BLaER1 treated with 17β-estradiol and CSF1 and Interleukin-3, amounts not matched to agents 10 nM and 100 nM (cell line): ENCODE data around the gene ABCA1.

Experiments used
- H3K27ac ChIP-seq, 11 experiments: shearing (Covaris generic); formaldehyde crosslinking; 2 replicates each; pipeline ENCODE4 v1.8.1; 2022
- H3K27me3 ChIP-seq, 11 experiments: shearing (Covaris generic); formaldehyde crosslinking; 2 replicates each; pipeline ENCODE4 v1.8.1; 2022
- H3K36me3 ChIP-seq, 11 experiments: shearing (Covaris generic); formaldehyde crosslinking; 2 replicates each; pipeline ENCODE4 v1.8.1; 2022
- H3K4me1 ChIP-seq, 10 experiments: shearing (Covaris generic); formaldehyde crosslinking; 2 replicates each; pipeline ENCODE4 v1.8.1; 2022
- H3K4me2 ChIP-seq, 11 experiments: shearing (Covaris generic); formaldehyde crosslinking; 2 replicates each; pipeline ENCODE4 v1.8.1; 2022
- H3K4me3 ChIP-seq, 10 experiments: shearing (Covaris generic); formaldehyde crosslinking; 2 replicates each; pipeline ENCODE4 v1.8.1; 2022
- H3K9ac ChIP-seq, 11 experiments: shearing (Covaris generic); formaldehyde crosslinking; 2 replicates each; pipeline ENCODE4 v1.8.1; 2022
- H3K9me3 ChIP-seq, 11 experiments: shearing (Covaris generic); formaldehyde crosslinking; replicated peaks in 1 of 11; 2 replicates each; pipeline ENCODE4 v1.8.1; 2022
- H4K20me1 ChIP-seq, 11 experiments: shearing (Covaris generic); formaldehyde crosslinking; 2 replicates each; pipeline ENCODE4 v1.8.1; 2022
- Cebpa-rat ChIP-seq, 11 experiments: shearing (Covaris generic); IDR thresholded peaks; 2 replicates each; pipeline ENCODE4 v1.8.1; 2022

Gene ABCA1

GRCh38 chr9:104798209-104798995 is 129.6 kb downstream of the ABCA1 start:
- H3K9ac ChIP-seq = peak overlapping the region in 2 of 11 experiments; percentile 4 to 35; a peak in 2 of 22 replicates
- no peaks in the 10 kb centered on the region for H3K27me3 ChIP-seq
- H4K20me1 ChIP-seq = peaks cover 17 to 100% (median 72%) of the 10 kb centered on the region in 11 experiments; a peak in 19 of 22 replicates
- TF ChIP-seq Cebpa-rat (IDR thresholded peaks at IDR 0.05) = no peak
- peaks cover 99 to 100% (median 100%) of the 10 kb centered on the region in 11 experiments for H3K36me3 ChIP-seq
- H3K4me1 ChIP-seq = peaks cover 0 to 73% (median 21%) of the 10 kb centered on the region in 10 experiments; a peak in 13 of 20 replicates
- H3K27ac ChIP-seq = no peak overlapping the region
- H3K9me3 ChIP-seq = no peaks in the 10 kb centered on the region
- peak overlapping the region in 1 of 11 experiments; percentile 20; a peak in 1 of 22 replicates for H3K4me2 ChIP-seq
- no peak overlapping the region for H3K4me3 ChIP-seq

DNA sequence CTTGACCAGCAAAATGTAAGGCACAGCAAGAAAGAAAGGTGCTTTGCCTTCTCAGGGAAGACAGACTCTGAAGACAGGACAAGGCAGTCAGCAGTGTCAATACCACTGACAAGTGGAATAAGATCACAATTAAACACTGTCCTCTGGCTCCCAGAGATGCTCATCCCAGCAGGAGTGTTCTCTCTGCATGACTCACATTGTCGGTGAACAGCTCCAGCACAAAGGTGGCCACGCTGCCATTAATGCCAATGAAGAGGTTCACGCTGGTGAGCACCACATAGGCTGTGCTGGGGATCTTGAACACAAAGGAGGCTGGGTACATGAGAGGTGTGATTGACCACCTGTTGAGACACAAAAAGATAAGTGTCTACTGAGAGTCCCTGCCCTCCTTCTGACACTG is 132.1 kb downstream of the ABCA1 start:
- Histone ChIP-seq H3K9me3 (no peaks in the 10 kb centered on the region), H4K20me1 (peaks cover 9 to 100% (median 65%) of the 10 kb centered on the region in 11 experiments; a peak in 19 of 22 replicates), H3K9ac (peak overlapping the region in 3 of 11 experiments; percentile 7 to 48 (median 40); a peak in 5 of 22 replicates), H3K4me2 (peak overlapping the region in 7 of 11 experiments; percentile 11 to 69 (median 43); a peak in 11 of 22 replicates), H3K4me1 (peaks cover 0 to 64% (median 21%) of the 10 kb centered on the region in 10 experiments; a peak in 13 of 20 replicates), H3K27ac (peak overlapping the region in 8 of 11 experiments; percentile 13 to 77 (median 44); a peak in 11 of 22 replicates), H3K36me3 (peaks cover 99 to 100% (median 100%) of the 10 kb centered on the region in 11 experiments), H3K27me3 (no peaks in the 10 kb centered on the region), H3K4me3 (no peak overlapping the region)
- no peak for TF ChIP-seq Cebpa-rat (IDR thresholded peaks at IDR 0.05)

DNA sequence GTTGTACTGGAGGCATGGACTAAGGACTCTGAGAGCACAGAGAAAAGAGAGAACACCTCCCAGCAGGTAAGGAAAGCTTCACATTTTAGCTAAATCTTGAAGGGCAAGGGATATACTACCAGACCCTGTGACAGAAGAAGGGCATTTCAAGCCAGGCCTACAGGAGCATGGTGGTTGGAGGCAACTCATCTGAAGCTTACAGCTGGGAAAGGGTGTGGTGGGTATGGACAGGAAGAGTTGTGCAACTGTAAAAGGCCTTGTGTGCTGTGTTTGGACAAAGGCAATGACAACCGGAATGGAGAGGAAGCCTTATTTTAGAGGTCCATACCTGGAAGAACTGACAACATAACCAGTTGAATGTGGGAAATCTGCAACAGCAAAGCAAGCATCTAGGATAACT is 132.9 kb downstream of the ABCA1 start:
- peak in 3 of 11 experiments; percentile 37 to 80 (median 57); a peak in 3 of 22 replicates for TF ChIP-seq Cebpa-rat (IDR thresholded peaks at IDR 0.05)
- H3K36me3 ChIP-seq = peaks cover 99 to 100% (median 100%) of the 10 kb centered on the region in 11 experiments
- H3K9me3 ChIP-seq = no peaks in the 10 kb centered on the region
- peak overlapping the region in 5 of 11 experiments; percentile 6 to 48 (median 10); a peak in 10 of 22 replicates for H3K9ac ChIP-seq
- peak overlapping the region in 7 of 11 experiments; percentile 11 to 69 (median 43); a peak in 12 of 22 replicates for H3K4me2 ChIP-seq
- H4K20me1 ChIP-seq = peaks cover 9 to 100% (median 57%) of the 10 kb centered on the region in 11 experiments; a peak in 19 of 22 replicates
- H3K27ac ChIP-seq = peak overlapping the region in 8 of 11 experiments; percentile 26 to 77 (median 44); a peak in 15 of 22 replicates
- H3K27me3 ChIP-seq = no peaks in the 10 kb centered on the region
- H3K4me1 ChIP-seq = peaks cover 0 to 56% (median 21%) of the 10 kb centered on the region in 10 experiments; a peak in 13 of 20 replicates
- H3K4me3 ChIP-seq = peak overlapping the region in 2 of 10 experiments; percentile 12 to 22; a peak in 1 of 20 replicates

- no peaks in the 10 kb centered on the region for H3K27me3 ChIP-seq
- no peak for TF ChIP-seq Cebpa-rat (IDR thresholded peaks at IDR 0.05)
- H3K4me3 ChIP-seq = no peak overlapping the region
- peaks cover 99 to 100% (median 100%) of the 10 kb centered on the region in 11 experiments for H3K36me3 ChIP-seq
- H3K4me2 ChIP-seq = 0 out of 22 replicates have a peak overlapping the region, but pooled peaks of 1 of the 11 experiments have one; percentile 33
- H3K27ac ChIP-seq = peak overlapping the region in 5 of 11 experiments; percentile 24 to 77 (median 66); a peak in 7 of 22 replicates
- H3K4me1 ChIP-seq = peaks cover 0 to 53% (median 21%) of the 10 kb centered on the region in 10 experiments; a peak in 13 of 20 replicates
- H3K9me3 ChIP-seq = no peaks in the 10 kb centered on the region
- H3K9ac ChIP-seq = no peak overlapping the region; a peak in 2 of 22 replicates
- peaks cover 8 to 100% (median 59%) of the 10 kb centered on the region in 11 experiments; a peak in 19 of 22 replicates for H4K20me1 ChIP-seq
Measured at GRCh38 chr9:104794070-104794469, 133.9 kb downstream of the ABCA1 start.

DNA sequence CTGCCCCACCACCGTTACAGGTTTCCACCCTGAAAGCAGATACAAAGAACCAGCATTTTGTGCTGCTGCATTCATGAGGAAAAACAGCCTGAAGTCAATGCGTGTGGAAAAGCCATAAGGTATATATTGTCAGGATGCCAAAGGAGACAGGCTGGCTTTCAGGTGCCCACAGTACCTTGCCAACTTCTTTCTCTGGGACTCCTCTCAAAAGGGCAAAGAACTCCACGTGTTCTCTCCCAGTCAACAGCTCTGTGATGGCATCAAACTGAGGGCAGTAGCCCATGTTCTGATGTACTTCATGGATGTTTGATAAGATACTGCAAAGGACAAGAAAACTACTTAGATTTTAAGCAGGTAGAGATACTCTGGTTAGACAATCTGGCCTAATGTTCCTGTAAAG is 139.7 kb downstream of the ABCA1 start:
- H3K27ac ChIP-seq = no peak overlapping the region; a peak in 1 of 22 replicates
- no peak overlapping the region for H3K4me3 ChIP-seq
- H3K36me3 ChIP-seq = peaks cover 98 to 100% (median 100%) of the 10 kb centered on the region in 11 experiments
- H3K4me2 ChIP-seq = no peak overlapping the region
- TF ChIP-seq Cebpa-rat (IDR thresholded peaks at IDR 0.05) = no peak
- H3K4me1 ChIP-seq = peaks cover 6 to 49% (median 16%) of the 10 kb centered on the region in 10 experiments
- peaks cover 0 to 100% (median 74%) of the 10 kb centered on the region in 11 experiments; a peak in 20 of 22 replicates for H4K20me1 ChIP-seq
- H3K27me3 ChIP-seq = no peaks in the 10 kb centered on the region
- no peaks in the 10 kb centered on the region for H3K9me3 ChIP-seq
- H3K9ac ChIP-seq = no peak overlapping the region

DNA sequence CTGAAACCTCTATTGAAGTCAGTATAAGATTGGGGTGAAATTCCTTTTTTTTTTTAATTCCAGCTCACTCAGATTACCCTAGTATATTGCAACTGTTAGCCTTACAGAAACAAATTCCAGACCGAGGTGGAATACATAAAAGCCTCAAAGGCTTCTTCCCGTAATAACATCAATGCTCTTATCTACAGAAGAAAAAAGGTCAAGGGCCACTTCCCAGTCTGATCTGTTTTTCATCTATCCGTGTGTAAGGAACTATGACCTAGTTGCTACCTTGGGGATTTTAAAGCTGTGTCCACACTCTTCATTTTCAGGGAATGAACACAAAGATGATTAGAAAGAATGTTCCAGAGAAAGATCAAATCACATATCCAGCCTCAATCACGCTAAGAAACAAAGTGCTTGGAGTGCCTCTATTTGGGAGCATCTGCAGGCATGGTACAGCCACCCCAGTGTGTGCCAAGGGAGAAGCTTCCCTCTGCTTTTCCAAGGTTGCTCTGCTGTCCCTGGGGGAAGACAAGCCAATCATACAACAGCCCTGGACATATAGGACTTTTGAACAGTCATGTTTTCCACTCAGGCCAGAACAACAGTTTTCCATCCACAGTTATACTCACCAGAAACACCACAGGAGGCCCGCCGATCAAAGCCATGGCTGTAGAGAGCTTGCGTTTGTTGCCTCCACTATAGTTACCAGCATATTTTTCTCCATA is 140.5 kb downstream of the ABCA1 start:
- H3K36me3 ChIP-seq = peaks cover 98 to 100% (median 100%) of the 10 kb centered on the region in 11 experiments

GRCh38 chr9:104786293-104786692 is 141.7 kb downstream of the ABCA1 start:
- peaks cover 0 to 100% (median 63%) of the 10 kb centered on the region in 11 experiments; a peak in 20 of 22 replicates for H4K20me1 ChIP-seq

More for the DNA sequence above, 140.5 kb downstream of the ABCA1 start:
- Histone ChIP-seq H3K27me3 (no peaks in the 10 kb centered on the region), H3K4me2 (no peak overlapping the region), H3K4me1 (peaks cover 14 to 56% (median 23%) of the 10 kb centered on the region in 10 experiments), H3K9me3 (no peaks in the 10 kb centered on the region), H3K4me3 (no peak overlapping the region), H4K20me1 (peaks cover 0 to 100% (median 72%) of the 10 kb centered on the region in 11 experiments; a peak in 20 of 22 replicates), H3K27ac (peak overlapping the region in 1 of 11 experiments; percentile 7; a peak in 1 of 22 replicates), H3K9ac (no peak overlapping the region)
- TF ChIP-seq Cebpa-rat (IDR thresholded peaks at IDR 0.05) = no peak

GRCh38 chr9:104784098-104784497 is 143.9 kb downstream of the ABCA1 start:
- Histone ChIP-seq H3K9ac (no peak overlapping the region), H3K27ac (no peak overlapping the region; a peak in 1 of 22 replicates), H3K4me3 (no peak overlapping the region), H3K36me3 (peaks cover 73 to 94% (median 88%) of the 10 kb centered on the region in 11 experiments), H3K9me3 (no peaks in the 10 kb centered on the region), H3K4me1 (peaks cover 31 to 86% (median 49%) of the 10 kb centered on the region in 10 experiments), H3K4me2 (peak overlapping the region in 8 of 11 experiments; percentile 1 to 64 (median 8); a peak in 8 of 22 replicates), H3K27me3 (no peaks in the 10 kb centered on the region), H4K20me1 (peaks cover 0 to 100% (median 60%) of the 10 kb centered on the region in 11 experiments; a peak in 20 of 22 replicates)
- TF ChIP-seq Cebpa-rat (IDR thresholded peaks at IDR 0.05) = no peak

More at GRCh38 chr9:104786293-104786692, 141.7 kb downstream of the ABCA1 start:
- Histone ChIP-seq H3K36me3 (peaks cover 88 to 100% (median 98%) of the 10 kb centered on the region in 11 experiments), H3K4me2 (no peak overlapping the region; a peak in 1 of 22 replicates), H3K27me3 (no peaks in the 10 kb centered on the region), H3K9ac (no peak overlapping the region), H3K4me3 (no peak overlapping the region), H3K4me1 (peaks cover 15 to 68% (median 28%) of the 10 kb centered on the region in 10 experiments), H3K9me3 (no peaks in the 10 kb centered on the region), H3K27ac (no peak overlapping the region)
- no peak for TF ChIP-seq Cebpa-rat (IDR thresholded peaks at IDR 0.05)
